H7 (cell line): ENCODE data around the gene TRAFD1. TPM values are rescaled to one million over a fixed set of nuclear protein-coding genes. Genes with fewer than 3 reads are reported as not detected.

Source experiments
- DNase-seq: peaks from one replicate; pipeline ENCODE4 v3.0.0; 2012
- H3K27me3 ChIP-seq: 2 replicates; pipeline ENCODE4 v1.6.0; 2011; ENCODE audit warnings: mild to moderate bottlenecking, low read length; ENCODE audit not compliant: control insufficient read depth, insufficient read depth
- H3K36me3 ChIP-seq: replicated peaks from 2 replicates; pipeline ENCODE4 v1.5.1; 2011; ENCODE audit warnings: low read length; ENCODE audit not compliant: control insufficient read depth, insufficient read depth
- H3K4me3 ChIP-seq: 2 replicates; pipeline ENCODE4 v1.5.1; 2011; ENCODE audit warnings: low read depth, mild to moderate bottlenecking, control low read depth, low read length, moderate library complexity; ENCODE audit not compliant: insufficient read depth
- total RNA-seq: library from RNA; depleted of rRNA; stranded (reverse); fragments of >200 nt; shearing (Covaris generic); gene quantifications from 2 replicates; pipeline ENCODE4 v1.2.3, GENCODE V29; 2014

Gene TRAFD1
- total RNA-seq, 1 experiment from 2014 or later: 21.1 TPM

DNA sequence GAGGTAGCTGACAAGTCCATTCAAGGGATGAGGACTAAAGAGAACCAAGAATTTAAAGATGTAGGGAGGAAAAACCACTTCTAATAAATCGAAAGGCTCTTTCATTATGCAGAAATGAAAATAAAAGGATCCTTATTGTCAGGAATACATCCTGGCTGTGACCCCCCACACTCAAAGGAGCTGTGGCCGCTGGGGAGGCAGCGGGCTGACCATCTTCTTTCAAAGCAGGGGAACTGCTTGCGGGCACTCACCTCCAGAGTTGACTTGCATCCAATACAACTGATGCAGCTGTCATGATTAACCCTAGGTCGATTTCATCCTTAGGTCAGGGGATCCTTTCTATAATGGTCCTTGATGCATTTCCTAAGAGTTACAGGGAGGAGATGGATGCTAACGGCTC lies 35.3 kb downstream of the TRAFD1 start:
- no peaks in the 10 kb centered on the region for H3K27me3 ChIP-seq
- peaks cover 8% of the 10 kb centered on the region for H3K36me3 ChIP-seq
- no peak for DNase-seq
- no peak overlapping the region for H3K4me3 ChIP-seq

DNA sequence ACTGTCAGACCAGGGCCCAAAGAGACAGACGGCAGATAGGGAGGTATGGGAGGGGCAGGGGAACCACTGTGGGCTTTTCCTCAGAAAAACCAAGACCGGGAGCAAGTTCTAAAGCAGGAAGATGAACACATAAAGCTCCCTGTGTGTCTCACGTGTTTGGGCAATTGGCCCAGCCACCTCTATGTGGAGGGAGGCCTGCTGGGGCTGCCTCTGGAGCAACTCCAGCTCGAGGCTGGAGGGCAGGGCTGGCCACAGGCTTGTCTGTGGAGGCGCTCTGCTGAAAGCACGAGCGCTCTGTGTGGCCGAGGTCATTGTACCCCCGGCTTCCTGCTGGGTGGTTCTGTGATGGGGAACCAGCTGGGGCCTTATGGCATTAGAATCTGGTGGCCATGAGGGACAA lies 36.4 kb downstream of the TRAFD1 start:
- DNase-seq: no peak
- no peaks in the 10 kb centered on the region for H3K27me3 ChIP-seq
- H3K36me3 ChIP-seq: peaks cover 8% of the 10 kb centered on the region
- no peak overlapping the region for H3K4me3 ChIP-seq

DNA sequence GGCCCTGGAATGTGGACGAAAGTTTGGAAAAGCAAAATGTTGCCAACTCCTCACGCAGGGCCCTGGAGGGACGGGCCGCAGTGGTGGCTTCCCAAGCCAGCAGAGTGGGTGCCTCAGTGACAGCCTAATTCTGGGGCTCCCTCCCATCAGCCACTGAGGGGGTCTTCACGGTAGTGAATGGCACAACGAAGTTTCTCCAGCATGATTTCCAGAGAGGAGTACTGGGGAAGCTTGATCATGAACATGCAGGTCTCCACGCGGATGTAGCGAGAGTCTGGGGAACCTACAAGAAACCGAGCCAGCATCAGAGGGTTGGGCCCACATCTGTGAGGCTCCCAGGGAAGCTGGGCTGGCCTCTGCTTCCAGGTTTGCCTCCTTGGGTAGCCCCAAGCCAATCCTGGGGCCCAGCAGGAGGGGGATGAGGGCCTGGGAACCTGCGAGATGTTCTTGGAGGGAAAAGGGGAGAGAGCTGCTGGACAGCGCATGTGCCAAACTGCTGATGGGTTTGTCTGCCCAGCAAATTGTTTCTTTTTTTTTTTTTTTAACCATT lies 37.0 kb downstream of the TRAFD1 start:
- Histone ChIP-seq H3K27me3 (no peaks in the 10 kb centered on the region), H3K4me3 (no peak overlapping the region), H3K36me3 (peaks cover 8% of the 10 kb centered on the region)
- DNase-seq: no peak

DNA sequence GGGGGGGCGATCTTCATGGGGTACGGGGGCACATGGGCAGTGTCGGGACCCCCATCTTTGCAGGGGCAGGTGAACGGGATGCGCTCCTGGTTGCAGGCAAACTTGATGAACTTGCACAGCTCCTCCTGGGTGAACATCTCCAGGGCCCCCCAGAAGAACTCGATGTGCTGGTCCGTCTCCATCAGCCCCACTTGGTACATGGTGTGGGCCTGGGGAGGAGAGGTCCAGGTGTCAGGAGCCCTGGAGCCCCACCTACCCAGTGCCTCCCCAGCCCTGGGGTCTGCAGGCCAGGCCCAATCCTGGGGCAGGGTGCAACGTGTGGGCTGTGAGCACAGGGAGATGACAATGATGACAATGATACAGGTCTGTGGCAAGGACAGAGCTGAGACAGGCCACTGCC lies 37.7 kb downstream of the TRAFD1 start:
- no peak for DNase-seq
- H3K4me3 ChIP-seq: no peak overlapping the region
- no peaks in the 10 kb centered on the region for H3K27me3 ChIP-seq
- peaks cover 8% of the 10 kb centered on the region for H3K36me3 ChIP-seq

DNA sequence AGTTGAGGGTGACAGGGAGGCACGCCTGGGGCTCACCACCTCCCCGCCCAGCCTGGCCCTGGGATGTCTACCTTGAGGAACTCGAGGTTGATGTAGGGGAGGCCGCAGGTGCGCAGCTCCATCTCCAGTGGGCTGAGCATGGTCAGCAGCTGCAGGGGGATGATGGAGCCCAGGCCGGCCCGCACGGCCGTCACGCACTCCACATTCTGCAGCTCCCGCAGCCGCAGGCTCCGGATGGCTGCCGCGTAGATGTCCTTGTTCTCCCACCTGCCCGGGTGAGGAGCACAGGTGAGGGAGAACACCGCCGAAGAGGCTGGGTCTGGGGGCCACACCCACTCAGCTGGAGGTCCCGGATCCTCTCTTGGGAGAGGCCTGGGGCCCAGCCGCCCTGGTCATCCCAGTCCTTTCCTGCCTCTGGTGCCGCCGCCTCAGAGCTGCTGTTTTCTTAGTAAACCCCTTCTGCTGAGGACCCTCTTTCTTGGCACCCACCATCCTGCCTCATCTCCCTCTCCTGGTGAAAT lies 38.2 kb downstream of the TRAFD1 start:
- Histone ChIP-seq H3K4me3 (no peak overlapping the region), H3K27me3 (no peaks in the 10 kb centered on the region), H3K36me3 (peaks cover 8% of the 10 kb centered on the region)
- DNase-seq: peak; percentile 54

DNA sequence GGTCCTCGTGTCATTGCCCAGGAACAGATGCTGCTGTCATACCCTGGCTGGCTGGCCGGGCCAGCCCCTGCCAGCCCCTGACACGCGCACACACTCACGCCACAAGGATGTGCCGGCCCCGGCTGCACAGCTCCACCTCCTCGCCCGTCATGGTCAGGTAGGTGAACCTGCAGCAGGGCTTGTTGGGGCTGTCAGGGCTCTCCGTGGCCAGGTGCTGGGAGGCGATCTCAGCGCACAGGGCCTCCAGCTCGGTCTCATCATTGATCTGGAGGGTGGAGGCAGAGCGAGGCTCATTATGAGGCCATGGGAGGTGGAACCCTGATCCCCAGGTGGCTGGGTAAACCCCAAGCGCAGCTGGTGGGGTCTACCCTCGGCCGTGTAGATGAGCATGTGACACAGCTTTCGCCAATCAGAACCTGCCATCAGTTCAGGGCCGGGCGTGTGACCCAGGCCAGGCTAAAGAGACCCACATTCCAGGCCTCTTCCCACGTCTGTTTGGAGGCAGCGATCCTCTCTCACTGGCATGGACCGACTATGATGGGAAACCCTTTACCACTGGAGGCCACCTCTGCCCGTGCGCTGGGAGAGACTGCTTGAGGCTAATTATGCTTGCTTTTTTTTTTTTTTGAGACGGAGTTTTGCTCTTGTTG lies 38.8 kb downstream of the TRAFD1 start:
- peaks cover 8% of the 10 kb centered on the region for H3K36me3 ChIP-seq
- DNase-seq: peak; percentile 48
- H3K4me3 ChIP-seq: no peak overlapping the region
- H3K27me3 ChIP-seq: no peaks in the 10 kb centered on the region

DNA sequence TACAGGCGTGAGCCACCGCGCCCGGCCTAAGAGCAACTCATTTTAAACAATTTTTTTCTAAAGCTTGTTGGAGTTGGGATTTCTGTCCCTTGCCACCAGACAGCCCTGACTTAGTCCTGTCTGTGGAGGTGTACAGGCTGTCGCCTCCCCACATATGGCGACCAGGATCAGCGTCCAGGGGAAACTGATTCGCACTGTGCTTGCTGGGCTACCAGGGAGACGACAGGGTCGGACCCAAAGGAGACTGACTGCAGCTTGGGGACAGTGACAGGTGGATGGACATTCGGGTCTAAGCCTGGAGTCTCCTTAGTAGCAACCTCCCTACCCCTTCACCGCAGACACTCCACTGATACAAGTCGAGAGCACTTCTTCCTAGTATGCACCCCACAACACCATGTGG lies 40.3 kb downstream of the TRAFD1 start:
- DNase-seq: no peak
- Histone ChIP-seq H3K36me3 (peaks cover 5% of the 10 kb centered on the region), H3K4me3 (no peak overlapping the region), H3K27me3 (no peaks in the 10 kb centered on the region)

DNA sequence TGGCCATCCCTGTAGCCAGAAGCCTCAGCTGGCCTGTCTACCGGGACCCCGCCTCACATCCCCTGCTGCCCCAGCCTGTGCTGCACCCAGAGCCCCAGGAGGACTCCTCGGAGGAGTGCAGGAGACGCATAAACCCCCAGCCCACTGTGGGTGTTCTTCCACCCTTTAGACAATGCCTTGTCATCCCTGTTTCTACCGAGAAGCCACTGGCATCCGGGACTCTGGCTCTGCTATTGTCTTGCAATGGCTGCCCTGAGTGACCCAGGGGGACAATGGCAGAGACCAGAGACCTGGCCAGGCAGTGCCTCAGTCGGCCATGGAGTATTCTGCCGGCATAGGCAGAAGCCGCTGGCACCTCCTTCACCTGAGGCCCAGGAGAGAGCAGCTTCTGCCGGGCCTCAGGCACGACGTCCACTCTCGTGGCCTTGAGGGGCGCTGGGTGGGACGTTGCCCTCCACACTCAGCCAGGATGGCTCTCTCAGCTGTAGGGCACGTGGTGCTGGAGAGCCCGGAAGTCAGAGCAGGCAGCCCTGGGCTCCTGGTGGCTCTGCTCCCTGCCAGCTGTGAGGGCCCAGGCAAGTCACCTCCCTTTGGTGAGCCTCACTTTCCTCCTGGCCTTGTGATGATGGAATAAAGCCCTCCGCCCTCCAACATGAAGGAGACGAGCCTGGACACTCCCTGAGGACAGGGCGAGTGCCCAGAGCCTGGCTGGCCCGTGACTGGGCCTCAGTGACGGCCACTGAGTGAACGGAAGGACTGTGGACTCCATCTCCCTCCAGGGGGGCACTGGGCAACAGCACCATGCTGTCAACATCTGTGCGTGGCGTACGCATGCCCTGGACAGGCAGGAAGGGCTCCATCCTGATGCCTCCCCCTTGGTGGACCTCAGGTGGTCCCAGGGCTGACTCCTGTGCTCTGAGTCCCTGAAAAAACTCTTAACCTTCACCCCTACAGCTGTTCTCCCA lies 41.0 kb downstream of the TRAFD1 start:
- H3K36me3 ChIP-seq: peaks cover 3% of the 10 kb centered on the region
- H3K27me3 ChIP-seq: no peaks in the 10 kb centered on the region
- no peak overlapping the region for H3K4me3 ChIP-seq
- peak; percentile 44 for DNase-seq

DNA sequence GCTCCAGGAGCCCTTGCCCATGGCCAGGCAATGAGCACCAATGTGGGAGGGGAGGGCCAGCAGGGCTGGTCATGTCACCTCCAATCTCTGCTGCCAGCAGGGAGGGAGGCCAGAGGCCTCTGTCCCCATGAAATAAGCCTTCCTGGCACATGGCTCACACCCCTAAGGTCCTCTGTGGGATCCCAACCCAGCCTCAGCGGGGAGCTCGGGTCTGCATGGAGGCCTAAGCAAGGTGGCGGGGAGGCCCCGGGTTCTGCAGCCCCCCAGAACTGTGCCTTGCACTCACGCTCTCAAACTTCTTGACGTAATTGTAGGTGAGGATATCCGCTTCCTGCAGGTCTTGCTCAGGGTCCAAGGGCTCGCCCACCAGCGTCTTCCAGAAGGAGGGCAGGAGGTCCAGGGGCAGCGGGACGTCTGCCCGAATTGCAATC lies 41.7 kb downstream of the TRAFD1 start:
- peaks cover 5% of the 10 kb centered on the region for H3K36me3 ChIP-seq
- H3K4me3 ChIP-seq: no peak overlapping the region
- no peaks in the 10 kb centered on the region for H3K27me3 ChIP-seq
- peak; percentile 36 for DNase-seq

DNA sequence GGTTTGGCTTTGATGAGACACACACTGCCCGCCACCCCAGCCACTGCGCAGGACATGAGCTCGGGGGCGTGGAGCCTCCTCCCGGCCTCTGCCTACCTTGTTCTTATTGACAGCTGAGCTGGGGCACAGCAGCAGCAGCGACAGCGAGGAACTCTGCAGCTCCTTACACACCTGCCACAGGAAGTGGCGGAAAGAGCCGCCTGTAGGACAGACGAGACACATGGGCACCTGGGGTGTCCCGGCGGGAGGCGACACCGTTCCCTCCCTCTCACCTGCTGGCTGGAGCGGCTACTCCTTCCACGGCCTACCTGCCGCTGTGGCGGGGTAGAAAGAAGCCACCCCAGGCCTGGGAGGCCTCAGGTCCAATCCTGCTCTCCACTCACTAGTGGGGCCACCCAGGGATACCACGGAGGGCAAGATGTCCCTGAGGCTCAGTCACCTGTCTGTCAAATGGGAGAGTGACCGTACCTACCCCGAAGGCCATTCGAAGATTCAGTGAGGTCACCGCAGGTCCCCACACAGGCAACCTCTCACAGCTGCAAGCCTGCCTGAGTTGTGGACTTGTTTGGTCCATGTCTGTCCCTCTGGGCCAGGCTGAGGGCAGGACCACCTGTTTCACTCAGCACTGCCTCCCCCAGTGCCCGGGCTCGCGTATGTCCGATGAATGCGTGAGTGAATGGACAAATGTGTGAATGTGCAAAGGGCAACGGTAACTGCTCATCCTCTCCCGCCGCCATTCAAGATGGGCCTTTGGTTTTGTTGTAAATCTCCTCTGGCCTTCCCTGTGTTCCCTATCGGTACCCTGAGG lies 42.6 kb downstream of the TRAFD1 start:
- peaks cover 3% of the 10 kb centered on the region for H3K36me3 ChIP-seq
- H3K4me3 ChIP-seq: no peak overlapping the region
- H3K27me3 ChIP-seq: no peaks in the 10 kb centered on the region
- peak; percentile 61 for DNase-seq

DNA sequence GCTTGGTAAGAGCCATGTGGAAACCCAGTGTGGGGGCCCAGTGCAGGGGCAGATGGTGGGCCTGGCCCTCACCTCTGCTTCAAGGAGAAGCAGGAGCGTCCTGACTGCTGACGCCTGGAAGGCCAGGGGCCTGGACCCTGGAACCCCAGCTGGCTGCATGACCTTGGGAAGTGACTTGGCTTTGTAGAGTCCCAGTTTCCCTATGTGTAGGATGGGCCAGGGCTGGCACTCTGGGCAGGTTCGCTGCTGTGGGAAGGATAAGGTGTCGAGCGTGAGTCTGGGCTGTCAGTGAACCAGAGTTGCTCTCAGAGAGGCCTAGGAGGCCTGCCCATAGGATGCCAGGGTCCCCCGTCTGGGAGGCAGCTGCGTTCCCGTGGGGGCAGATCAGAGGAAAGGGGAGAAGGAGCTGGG lies 43.2 kb downstream of the TRAFD1 start:
- Histone ChIP-seq H3K4me3 (no peak overlapping the region), H3K36me3 (peaks cover 2% of the 10 kb centered on the region)

DNA sequence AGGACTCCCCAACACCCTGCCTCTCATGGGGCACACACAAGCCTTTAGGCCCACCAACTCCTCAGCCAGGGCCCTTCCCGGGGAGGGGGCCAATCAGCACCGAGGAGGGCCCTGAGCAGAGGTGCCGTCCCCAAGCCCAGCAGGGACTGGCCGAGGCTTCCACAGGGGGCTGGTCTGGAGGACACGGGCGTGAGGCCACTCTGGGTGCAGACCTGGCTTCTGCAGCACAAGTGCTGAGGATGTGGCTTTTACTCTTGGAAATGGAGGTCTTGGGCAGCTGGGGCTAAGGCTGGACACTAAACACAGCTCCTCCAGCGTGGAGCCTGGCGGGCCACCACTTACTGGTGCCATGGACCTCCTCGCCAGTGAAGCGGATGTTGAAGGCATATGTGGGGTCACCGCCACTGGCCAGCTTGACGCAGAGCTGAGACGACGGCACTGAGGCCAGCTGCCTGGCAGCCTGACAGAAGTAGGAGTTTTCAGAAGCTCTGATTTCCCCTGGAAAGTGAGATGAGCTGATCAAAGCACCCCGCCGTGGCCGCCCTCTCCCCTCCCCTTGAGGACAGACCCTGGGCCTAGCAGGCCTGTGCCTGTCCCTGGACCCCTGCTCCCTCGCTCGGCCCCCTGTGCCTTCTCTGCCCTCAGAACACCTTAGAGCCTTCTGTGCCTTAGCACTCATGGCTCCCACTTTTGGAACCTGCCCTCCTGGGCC lies 44.0 kb downstream of the TRAFD1 start:
- Histone ChIP-seq H3K4me3 (no peak overlapping the region), H3K36me3 (peaks cover 2% of the 10 kb centered on the region), H3K27me3 (no peaks in the 10 kb centered on the region)
- DNase-seq: peak; percentile 47

More for the DNA sequence above, 43.2 kb downstream of the TRAFD1 start:
- peak; percentile 40 for DNase-seq
- H3K27me3 ChIP-seq: no peaks in the 10 kb centered on the region

DNA sequence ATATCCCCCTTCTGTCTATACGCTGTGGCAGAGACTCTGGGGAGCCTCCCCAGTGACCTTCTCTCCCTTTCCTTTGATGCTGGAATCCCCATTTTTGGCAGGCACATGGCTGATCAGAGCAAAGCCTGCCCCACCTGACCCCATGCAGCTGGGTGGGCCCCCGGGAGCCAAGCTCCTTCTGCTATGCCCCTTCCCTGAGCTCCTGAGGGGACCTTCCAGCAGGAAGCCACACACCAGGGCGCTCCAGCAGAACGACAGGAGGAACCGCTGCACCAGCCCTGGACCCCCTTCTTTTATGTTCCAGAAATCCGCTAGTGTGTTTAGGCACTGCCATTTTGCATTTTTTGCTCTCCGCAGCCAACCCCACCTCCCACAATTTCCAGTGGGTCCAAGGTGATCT lies 44.6 kb downstream of the TRAFD1 start:
- Histone ChIP-seq H3K27me3 (no peaks in the 10 kb centered on the region), H3K36me3 (peaks cover 2% of the 10 kb centered on the region), H3K4me3 (no peak overlapping the region)
- DNase-seq: no peak
